Endometrial microvascular endothelial cells (primary cell): ENCODE measurements around the gene PPM1F. TPM values are rescaled to one million over a fixed set of nuclear protein-coding genes. Genes with fewer than 3 reads are reported as not detected.

Experiments used
- in situ Hi-C: cut with HindIII; loops from 2 replicates; pipeline ENCODE4 v1.10.0; 2017; ENCODE audit warnings: low sequenced_read_pairs, low pct_unique_long_range_greater_than_20kb; ENCODE audit errors: inconsistent ontology term
- total RNA-seq: library from RNA; depleted of rRNA; stranded (reverse); fragments of >200 nt; gene quantifications from one replicate; pipeline ENCODE4 v1.2.3, GENCODE V29; 2015; ENCODE audit errors: inconsistent ontology term

Gene PPM1F
- total RNA-seq, 1 donor from 2014 or later: 194 TPM

GRCh38 chr22:21978564-21979386, 26.1 kb upstream of the PPM1F start:
- in situ Hi-C loops: no loop called here

DNA sequence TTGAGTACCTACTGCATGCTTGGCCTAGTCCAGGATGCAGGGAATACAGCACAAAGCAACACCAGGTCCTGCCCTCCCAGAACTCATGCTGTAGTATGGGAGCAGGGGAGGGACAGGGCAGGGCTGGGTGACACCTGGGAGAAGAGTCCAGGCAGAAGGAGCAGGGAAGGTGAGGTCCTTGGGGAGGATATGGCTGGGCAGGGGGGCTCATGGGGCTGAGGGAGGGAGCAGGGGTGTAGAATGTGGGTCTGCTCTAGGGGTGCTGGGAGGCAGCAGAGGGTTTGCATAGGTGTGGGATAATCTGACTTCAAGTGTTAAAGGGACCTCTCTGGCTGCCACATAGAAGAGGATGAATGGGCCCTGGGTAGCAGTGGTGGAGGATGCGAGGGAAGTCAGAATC, 25.2 kb upstream of the PPM1F start:
- in situ Hi-C loops: no loop called here

DNA sequence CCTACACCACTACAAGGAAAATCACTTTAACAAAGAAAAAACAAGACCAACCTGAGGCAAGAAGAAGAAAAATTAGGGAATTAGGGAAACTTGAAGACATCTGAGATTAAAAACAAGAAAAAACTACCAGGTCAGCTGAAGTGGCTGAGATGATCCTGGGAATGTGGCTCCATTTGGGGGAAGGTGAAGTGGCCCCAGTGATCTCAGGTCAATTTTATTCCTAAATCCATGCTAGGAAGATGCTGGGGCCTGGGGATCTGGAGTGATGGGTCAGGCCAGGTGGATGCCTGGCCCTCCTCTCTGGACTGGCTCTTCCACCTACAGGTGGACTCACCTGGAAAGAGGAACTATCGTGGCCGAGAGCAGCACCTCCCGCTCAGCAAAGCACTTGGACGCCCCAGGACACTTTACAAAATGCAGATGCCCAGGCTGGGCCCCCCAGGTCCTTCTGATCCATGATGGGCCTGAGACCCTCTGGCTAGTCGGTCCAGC, 23.3 kb upstream of the PPM1F start:
- in situ Hi-C loops: no loop called here

DNA sequence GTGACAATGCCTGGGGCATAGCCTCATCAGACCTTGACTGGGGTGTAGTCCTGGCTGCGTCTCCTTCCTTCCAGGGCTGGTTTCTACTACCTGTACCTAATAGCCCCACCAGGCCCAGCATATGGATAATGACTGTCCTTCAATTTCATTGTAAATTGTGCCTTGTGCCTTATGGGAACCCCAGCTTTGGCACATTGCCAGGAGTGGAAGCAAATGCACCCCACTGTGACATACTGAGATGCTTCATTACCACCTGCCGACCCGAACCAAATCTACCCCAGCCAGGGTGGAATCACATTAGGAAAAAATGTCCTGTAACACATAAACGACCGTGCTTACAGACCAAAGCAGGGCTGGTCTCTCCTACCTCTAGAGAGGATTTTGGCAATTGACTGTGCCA, 22.6 kb upstream of the PPM1F start:
- in situ Hi-C loops: no loop called here

DNA sequence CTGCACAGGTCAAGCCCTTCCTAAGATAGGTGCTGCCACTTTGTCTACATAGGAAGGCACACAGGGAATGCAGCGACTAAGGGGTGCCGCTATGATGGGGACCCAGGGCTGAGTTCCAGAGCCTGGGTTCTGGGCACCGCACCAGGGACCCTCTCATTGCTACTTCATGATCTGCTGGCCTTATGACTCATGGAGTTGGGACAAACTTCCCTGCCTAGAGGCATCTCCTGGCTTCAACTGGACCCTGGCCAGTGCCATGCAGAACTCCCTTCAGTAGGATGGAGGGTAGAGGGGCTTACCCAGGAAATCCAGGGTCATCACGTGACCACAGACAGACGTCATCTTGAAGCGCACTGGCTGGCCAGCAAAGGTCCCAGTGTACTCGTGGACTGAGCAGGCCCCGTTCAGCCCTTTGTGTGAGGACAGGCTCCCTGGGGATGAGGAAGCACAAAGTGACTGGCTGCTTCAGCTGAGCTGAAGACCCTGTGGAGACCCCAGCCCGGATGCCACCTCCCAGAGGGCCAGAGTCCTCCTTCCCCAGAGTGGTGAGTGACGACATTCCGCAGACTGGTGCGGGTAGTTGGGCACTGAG, 21.5 kb upstream of the PPM1F start:
- in situ Hi-C loops: no loop called here

DNA sequence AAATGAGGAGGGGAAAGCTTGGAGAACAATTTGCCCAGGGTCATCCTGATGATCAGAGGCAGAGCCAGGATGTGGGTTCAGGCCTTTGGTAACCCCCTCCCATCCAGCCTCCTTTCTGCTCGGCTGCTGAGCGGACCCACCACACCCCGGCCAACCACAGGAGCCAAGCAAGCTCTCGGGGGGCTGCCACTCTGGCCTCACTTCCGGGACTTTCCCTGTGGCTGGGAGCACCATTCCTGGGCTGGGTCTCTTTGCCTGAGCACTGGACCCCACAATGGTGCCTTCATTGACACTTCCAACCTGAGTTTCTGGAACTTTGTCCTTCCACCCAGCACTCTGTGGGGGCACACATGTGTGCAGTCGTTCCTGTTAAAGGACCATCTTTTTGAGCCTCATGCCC, 20.2 kb upstream of the PPM1F start:
- in situ Hi-C loops: no loop called here

- in situ Hi-C loops: no loop called here
Observed at GRCh38 chr22:21972293-21972779, 19.7 kb upstream of the PPM1F start.

DNA sequence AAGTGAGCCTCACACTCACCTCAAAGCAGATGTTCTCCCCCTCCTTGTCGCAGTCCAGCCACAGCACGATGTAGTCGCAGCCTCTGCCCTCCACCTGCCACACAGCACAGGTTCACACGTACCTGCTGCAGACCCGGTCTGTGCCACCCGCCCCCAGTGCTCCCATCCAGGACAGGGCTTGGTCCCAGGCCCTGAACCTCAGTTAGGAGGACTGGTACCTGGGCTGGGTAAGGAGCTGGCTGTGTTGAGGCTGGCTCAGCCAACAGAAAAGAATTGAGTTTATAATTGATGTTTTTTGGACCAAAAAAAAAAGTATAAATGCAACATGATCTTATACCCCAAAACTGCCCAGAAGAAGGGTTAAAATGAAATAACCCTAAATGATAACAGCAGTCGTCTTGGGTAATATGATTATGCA, 19.2 kb upstream of the PPM1F start:
- in situ Hi-C loops: no loop called here

- in situ Hi-C loops: no loop called here
Observed at GRCh38 chr22:21970800-21971617, 18.4 kb upstream of the PPM1F start.

DNA sequence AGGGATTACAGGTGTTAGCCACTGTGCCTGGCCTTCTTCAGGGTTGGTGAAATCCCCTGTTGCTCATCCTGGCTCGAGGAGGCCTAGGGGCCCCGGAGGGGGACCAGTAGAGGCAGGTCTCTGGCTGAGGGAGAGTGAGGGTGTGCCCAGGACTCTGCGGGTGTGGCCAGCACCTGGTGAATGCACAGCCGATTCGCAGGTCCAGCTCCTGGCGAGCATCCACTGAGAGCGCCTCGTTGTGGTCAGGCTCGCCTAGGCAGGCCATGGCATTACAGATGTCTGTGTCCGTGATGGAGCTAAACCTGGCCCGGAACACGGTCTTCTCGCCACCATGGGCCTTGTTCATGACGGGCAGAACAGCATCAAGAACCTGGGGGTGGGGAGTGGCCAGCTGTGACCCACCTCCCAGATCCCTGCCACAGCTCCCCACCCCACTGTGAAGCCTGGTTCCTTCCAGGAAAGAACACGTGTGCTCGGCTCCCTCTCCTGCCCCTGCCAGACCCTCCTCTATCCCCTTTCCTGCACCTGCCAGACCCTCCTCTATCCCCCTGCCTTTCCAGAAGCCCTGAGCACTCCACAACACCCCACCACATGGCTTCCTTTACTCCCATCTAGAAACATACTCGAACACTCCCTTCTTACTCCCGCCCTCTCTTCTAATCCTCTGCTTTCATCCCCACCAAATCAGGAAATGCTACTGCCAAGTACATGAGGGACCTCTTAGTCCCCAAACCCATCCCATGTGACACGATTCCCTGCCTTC, 17.6 kb upstream of the PPM1F start:
- in situ Hi-C loops: no loop called here

DNA sequence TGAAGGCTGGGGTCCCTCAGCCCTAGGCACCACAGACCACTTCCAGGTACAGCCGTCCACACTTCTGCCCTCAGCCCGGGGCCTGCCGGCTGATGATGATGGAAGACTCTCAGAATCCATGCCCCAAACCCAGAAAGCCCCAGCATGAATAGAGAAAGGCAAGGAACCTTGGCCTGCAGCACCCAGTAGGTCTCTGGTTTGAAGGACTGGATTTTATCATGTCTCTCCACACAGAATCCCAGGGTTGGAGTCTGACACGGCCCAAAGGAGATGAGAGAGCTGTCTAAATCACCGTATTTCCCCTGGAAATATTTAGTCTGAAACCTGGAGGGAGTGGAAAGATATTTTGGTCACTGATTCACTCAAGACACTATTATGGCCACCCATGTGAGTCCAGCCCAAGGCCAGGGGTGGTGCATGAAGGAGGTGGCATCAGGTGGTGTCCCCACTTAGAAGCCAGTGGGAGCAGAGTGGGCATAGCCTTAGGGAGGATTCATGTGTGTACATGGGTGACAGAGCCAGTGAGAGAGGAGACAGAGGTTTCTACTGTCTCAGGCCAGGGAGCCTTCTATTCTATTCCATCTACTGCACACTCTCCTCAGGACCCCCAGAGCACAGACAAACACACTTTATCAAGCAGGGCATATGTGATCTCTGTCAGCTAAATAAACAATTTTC, 15.9 kb upstream of the PPM1F start:
- in situ Hi-C loops: no loop called here

DNA sequence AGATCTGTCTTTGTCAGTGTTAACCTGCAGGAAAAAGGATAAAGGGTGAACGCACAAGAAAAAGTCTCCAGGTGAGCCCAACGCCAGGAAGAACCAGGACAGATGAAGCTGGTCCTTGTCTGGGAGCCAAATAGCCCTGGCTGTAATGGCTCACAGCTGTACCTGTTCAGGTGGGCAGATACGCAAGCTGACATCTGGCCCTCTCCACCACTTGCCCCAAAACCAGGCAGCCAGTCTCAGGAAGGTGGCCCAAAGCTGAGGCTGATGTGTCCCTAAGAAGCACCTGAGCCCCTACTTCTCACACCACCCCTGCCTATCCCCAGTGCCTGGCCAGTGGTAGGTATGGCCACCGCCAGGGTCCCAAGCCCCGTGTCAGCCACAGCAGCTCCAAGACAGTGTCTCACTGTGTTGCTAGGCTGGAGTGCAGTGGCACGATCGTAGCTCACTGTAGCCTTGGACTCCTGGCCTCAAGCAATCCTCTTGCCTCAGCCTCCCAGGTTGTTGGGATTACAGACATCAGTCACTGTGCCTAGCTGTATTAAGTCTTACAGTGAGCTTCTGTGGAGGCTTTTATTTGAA, 15.1 kb upstream of the PPM1F start:
- in situ Hi-C loops: no loop called here

DNA sequence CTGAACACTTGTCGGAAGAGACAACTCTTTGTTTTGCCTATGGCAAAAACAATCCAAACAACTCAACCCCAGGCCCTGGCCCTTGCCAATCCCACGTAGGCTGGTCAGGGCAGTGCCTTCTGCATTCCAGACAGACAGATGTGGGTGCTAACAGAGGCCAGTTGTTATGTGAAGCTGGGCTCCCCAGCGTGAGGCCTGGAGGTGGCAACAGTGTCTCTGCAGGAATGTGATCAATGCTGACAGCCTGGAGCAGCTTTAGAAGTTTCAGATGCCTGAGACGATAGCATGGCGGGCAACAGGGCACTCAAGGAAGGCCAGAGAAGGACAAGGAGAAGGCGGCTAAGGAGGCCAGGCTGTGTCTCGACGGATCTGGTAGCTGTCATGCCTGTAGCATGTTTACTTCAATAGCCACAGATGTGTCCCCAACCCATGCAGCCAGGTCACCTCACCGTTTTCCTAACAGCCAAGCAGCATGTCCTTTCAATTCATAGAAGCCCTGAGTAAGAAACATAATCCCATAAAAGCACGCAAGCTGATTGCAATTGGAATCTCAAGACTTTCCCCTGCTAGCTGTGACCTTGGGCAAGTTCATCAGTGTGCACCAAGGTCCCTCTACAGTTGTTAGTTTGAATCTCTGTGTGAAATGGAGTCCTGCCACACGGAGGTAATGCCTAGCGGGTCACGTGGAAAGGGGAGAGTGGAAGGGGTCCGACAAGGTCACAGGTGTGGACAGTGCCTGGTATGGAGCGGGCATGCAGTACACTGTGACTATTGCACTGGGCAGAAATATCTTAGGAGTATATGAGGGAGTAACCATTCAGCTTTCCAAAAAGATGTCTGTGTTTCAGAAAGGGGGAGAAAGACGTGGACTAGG, 14.2 kb upstream of the PPM1F start:
- in situ Hi-C loops: no loop called here

DNA sequence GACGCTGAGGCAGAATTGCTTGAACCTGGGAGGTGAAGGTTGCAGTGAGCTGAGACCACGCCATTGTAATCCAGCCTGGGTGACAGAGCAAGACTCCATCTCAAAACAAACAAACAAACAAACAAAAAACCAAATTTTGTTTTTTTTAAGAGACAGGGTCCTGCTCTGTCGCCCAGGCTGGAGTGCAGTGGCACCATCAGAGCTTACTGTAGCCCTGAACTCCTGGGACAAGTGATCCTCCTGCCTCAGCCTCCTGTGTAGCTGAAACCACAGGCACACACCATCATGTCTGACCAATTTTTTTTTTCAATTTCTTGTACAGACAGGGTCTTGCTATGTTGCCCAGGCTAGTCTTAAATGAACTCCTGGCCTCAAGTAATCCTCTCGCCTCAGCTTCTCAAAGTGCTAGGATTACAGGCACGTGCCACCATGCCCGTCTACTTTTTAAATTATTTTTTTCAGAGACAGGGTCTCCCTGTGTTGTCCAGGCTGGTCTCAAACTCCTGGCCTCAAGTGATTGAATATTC, 13.2 kb upstream of the PPM1F start:
- in situ Hi-C loops: no loop called here

GRCh38 chr22:21964918-21965484, 12.4 kb upstream of the PPM1F start:
- in situ Hi-C loops: no loop called here

DNA sequence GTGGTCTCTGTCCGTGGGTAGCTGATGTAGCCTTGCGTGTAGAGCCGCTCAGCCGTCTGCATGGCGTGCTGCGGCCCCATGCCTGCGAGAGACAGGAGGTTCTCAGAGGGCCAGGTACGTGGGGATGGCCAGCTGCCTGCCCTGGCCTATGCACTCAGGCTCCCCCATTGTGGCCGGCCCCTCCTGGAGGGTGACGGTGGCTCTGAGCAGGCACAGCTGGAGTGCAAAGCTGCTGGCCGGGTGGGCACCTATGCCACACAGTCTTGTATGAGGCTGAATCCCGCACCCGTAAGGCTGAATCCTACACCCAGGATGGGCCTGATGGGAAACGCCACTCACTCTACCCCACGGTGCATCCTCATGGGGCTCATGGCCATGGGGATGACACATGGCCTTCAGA, 11.6 kb upstream of the PPM1F start:
- in situ Hi-C loops: no loop called here

DNA sequence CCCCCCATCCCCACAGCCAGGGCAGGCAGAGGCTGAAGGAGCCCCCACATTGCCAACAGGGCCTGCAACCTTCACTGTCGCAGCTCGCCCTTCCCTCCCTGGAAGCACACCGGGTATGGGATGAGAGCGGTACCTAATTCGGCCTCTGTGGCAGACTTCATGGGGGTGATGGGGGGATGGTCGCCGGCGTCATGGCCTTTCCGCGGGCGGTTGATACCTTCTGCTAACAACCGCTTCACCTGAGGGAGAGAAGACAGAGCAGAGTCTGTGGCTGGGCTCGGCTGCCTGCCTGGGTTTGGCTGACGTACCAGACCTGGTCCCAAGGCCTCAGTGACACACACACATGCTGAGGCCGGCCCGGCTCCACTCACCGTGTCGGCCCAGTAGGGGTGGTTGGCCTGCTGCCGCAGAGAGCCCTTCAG, 11.2 kb upstream of the PPM1F start:
- in situ Hi-C loops: no loop called here
